Fibroblast of peridontal ligament (primary cell): ENCODE measurements around the gene SLC22A23.

Experiments used
- DNase-seq: peaks from one replicate; pipeline ENCODE4 v3.0.0-alpha.2; 2010; ENCODE audit errors: extremely low read depth

Gene SLC22A23

DNA sequence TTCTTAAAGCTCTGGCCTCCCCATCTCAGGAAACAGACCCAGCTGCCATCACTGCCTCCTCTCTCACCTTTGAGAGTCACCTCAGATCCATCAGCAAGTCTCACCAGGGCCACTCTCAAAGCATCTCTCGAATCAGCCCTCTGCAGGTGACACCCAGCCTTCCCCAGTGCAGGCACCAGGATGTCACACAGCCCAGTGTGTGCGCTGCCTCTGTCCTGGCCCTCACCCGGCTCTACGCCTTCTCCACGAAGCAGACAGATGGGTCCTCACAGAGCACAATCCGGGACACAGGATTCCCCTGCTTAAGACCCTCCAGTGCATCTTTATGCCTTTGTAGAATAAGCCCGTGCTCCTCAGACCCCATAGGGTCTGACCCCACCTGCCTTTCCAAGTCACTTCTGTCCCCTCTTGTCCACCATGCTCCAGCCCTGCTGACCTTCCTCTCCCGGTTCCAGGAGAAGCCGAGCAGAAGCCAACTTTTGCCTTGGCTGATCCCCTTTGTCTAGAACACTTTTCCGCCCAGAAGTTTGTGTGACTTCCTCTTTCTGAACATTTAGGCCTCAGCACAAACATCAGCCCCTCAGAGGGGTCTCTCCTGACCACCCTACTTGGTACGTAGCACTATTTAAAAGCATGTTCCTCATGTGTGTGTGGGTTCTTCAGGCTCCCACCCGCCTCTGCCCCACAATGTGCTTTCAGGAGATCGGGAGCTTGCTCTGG lies 137.9 kb downstream of the SLC22A23 start:
- no peak for DNase-seq

DNA sequence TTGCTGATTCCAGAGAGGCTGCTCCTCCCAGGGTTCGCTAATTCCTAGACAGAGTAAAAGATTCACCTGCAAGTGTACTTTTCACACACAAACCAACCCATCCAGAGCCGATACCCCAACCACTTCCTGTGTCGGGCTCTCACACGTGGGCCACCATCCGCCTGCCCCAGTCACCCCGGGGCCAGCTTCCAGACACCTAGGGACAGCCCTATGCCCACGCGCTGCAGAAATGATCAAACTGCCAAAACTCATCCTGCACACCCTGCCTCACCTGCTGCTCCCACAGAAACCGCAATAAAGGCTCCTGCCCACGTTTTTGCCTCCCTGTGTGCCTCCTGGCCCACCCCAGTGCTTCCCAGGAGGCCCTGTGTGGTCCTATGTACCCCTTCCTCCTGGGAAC lies 138.6 kb downstream of the SLC22A23 start:
- no peak for DNase-seq

GRCh38 chr6:3317741-3318211 lies 139.1 kb downstream of the SLC22A23 start:
- DNase-seq, result no peak

DNA sequence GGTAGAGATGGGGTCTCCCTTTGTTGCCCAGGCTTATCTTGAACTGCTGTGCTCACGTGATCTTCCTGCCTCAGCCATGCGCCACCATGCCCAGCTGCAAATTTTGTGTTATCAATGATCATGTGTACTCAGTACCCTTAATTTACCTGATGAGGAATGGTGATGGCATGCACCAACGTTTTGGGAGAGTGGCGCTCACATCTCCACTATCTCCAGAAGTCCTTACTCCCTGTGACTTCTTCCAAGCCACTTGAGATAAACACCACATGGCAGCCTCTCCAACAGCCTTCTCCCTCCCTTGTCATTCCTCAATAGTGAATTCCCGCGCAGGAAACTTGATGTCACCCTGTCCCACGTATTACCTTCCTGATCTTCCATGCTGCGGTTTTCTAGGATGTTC lies 140.0 kb downstream of the SLC22A23 start:
- no peak for DNase-seq

- DNase-seq, result no peak
Observed at GRCh38 chr6:3316331-3316730, 140.5 kb downstream of the SLC22A23 start.

DNA sequence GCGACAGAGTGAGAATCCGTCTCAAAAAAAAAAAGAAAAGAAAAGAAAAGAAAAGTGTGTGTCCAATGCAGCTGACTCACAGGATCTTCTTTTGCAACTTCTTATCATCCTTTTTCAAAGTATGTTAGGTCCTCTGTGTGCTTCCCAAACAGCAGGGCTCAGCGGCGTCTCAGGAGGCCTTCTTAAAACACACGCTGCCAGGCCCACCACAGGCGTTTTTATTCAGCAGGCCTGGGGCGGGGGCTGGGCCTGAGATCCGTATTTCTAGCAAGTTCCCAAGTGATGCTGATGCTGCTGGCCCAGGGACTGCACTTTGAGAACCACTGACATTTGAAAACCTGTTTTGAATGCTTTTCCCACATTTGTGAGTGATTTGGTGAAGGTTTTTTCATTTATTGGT lies 141.0 kb downstream of the SLC22A23 start:
- no peak for DNase-seq

GRCh38 chr6:3314621-3315467 lies 142.0 kb downstream of the SLC22A23 start:
- no peak for DNase-seq

- DNase-seq, result no peak
Observed at GRCh38 chr6:3314176-3314575, 142.7 kb downstream of the SLC22A23 start.

DNA sequence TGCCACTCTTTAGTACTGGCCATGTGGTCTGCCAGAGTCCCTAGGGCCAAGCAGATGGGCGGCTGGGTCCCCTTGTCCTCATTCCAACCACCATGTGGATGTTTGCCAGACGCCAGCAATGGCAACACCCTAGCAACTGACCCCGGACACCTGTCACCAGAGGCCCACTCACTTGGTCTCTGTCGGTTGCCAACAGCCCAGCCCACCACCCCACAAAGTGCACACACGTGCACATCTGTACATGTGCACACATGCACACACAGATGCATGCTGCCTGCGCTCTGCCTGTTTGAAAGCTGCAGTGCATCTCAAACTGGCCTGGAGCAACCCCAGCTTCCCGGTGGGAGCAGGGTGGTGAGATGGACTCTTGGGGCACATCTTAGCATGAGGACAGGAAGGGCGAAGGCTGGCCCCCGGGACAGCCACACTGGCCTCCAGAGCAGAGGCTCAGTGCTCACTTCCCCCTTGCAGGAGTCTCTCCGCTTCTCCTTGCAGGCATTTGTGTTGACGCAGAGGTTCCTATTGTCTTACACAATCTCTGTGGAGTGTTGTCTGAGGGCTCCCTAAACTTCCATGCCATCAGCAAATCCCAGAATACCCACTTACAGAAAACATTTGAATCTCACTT lies 144.1 kb downstream of the SLC22A23 start:
- DNase-seq, result no peak

- DNase-seq, result no peak
Observed at GRCh38 chr6:3311826-3312225, 145.0 kb downstream of the SLC22A23 start.

GRCh38 chr6:3310703-3311102 lies 146.1 kb downstream of the SLC22A23 start:
- DNase-seq, result no peak

- DNase-seq, result no peak
Observed at GRCh38 chr6:3310051-3310448, 146.8 kb downstream of the SLC22A23 start.

DNA sequence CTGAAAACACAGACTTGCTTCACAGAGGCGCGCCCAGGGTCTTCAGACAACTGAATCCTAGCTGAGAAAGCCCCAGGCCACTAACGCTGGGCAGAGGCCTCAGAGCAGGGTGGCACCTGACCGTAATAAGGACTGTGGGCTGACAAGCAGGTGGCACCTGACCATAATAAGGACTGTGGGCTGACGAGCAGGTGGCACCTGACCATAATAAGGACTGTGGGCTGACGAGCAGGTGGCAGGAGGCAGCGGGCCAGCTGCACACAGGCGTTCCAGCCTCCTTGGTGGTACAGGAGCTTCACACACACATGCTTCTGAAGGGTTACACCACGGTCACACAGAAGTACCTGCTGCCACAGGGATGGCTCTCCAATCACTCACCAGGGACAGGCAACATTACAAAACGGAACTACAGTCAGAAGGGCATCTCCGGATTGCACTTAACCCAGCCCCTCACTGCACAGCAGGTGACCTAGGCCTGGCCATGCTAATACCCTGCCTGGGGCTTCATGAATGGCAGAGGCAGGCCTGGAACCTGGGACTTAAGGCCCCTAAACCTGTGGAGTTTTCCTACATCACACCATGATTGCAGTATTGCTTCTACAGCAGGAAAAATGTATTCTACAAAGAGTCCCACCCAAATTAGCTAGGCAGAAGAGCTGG lies 147.3 kb downstream of the SLC22A23 start:
- no peak for DNase-seq

- no peak for DNase-seq
Observed at GRCh38 chr6:3308106-3308505, 148.7 kb downstream of the SLC22A23 start.

GRCh38 chr6:3307436-3307835 lies 149.4 kb downstream of the SLC22A23 start:
- DNase-seq, result no peak

- no peak for DNase-seq
Observed at GRCh38 chr6:3306848-3307247, 150.0 kb downstream of the SLC22A23 start.

DNA sequence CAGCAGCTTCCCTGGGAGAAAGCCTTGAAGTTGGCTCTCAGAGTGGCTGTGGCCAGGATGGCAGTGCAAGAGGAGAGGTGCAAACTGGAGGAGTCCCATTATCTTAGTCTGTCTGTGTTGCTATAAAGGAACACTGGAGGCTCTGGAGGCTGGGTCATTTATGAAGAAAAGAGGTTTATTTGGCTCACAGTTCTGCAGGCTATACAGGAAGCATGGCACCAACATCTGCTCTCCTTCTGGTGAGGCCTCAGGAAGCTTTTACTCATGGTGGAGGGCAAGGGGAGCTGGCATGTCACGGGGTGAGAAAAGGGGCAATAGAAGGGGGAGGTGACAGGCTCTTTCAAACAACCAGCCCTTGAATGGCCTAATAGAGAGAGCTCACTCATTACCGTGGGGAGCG lies 151.0 kb downstream of the SLC22A23 start:
- no peak for DNase-seq

DNA sequence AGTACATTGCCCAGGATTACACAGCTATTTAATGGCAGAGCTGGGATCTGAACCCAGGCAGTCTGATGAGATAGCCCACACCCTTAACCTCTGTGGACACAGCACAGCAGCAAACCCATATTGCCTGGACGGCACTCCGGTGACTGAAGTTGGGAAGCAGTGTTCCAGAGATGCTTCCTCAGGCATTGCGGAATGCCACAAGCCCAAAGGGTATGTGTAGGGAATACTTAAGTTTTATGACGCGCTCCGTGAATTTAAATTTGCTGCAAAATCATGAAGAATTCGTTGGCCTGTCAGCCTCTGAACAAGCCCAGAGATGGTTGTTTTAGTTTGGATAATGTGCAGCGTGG lies 151.7 kb downstream of the SLC22A23 start:
- no peak for DNase-seq

DNA sequence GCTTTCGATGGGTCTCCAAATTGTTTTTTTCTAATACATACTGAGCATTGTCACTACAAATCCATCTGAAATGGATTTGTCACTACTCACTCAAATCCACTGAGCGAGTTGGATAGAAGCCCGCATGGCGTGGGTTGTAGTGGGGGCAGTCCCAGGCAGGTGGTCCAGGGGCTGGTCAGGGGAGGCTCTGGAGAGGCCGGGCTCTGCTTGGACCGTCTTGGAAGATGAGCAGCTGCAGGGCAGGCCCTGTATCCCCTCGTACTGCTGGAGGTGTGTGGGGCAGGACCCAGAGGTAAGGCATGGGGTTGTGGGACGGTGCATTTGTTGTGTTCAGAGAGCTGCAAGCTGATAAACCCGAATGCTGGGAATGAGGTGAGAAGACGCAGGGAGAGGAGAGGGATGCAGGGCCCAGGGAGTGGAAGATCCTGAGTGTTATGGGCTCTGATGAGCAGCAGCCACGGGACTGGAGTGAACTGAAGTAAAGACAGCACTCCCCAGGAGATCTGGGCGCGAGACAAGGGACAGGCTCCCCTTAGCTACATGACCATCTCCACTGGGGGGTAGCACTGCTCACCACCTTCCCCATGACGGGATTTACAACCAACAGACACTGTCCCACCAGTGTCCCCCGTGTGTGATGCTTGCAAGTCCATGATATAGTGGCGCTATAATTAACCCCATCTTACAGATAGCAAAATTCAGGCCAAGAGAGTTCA lies 152.2 kb downstream of the SLC22A23 start:
- DNase-seq, result no peak

GRCh38 chr6:3303795-3304411 lies 152.9 kb downstream of the SLC22A23 start:
- DNase-seq, result no peak

DNA sequence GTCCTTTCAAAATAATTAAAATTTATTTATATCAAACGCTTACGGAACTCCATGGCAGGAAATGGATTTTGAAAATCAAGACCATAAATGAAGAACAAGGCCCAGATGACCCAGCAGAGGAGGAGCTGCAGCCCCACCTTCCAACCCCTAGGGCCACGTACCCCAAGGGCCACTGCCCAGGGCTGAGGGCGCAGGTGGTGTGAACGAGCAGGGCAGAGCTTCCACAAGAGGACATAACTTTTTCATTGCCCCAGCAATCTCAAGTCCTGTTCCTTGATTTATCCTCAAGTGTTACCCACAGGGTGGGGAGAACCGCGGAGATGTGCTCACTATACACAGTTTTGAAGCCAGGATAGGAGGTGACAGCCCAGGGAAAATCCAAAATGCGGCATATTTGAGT lies 155.3 kb downstream of the SLC22A23 start:
- DNase-seq, result no peak
